ENCODE data around the gene SH3RF1. TPM values are rescaled to one million over a fixed set of nuclear protein-coding genes. Genes with fewer than 3 reads are reported as not detected.

The SH3RF1 gene
- total and polyA plus RNA-seq, 10 of the 15 experiments (the other 5 are each of a cell fraction or from before 2014, with no cell fraction given): 4.5 to 22.5 (median 10.4) TPM

DNA sequence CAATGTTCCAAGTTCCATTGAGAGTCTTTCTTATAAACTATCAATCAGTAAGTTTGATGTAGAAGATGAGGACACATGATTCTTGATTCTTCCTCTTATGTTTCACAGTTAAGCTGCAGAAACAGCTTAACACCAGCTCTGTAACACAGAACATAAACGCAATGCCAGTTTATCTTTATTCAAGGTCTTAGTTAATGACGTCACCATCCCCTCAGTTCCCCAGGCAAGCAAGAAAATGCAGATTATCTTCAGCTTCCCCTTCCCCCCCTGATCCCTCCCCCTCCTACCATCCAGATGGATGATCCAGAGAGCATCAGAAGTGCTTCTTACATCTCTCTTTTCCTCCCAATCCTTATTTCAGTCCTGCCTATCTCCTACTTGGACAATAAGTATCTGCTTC is 4.4 kb upstream of the SH3RF1 start:
- Histone ChIP-seq H3K27me3 (replicated peaks in 1 of 2; ENCODE audit: control insufficient read depth in 2 of 2, insufficient read depth in 2 of 2, low read length in 1 of 2) (no peaks in the 10 kb centered on the region), H3K36me3 (ENCODE audit: control insufficient read depth in 2 of 2, insufficient read depth in 2 of 2, low read length in 1 of 2) (no peaks in the 10 kb centered on the region), H3K4me3 (no peak overlapping the region), H3K27ac (ENCODE audit: control insufficient read depth, insufficient read depth) (no peak overlapping the region), H3K4me2 (ENCODE audit: control insufficient read depth, insufficient read depth) (no peak overlapping the region), H2AFZ (ENCODE audit: control insufficient read depth, low read depth, low read length) (no peak overlapping the region), H3K9ac (ENCODE audit: control insufficient read depth, insufficient read depth, low read length) (no peak overlapping the region), H3K79me2 (ENCODE audit: control insufficient read depth, insufficient read depth, low read length) (peaks cover 5% of the 10 kb centered on the region), H3K4me1 (ENCODE audit: control insufficient read depth, insufficient read depth, low read length) (peaks cover 14% of the 10 kb centered on the region), H4K20me1 (ENCODE audit: control insufficient read depth, insufficient read depth) (no peaks in the 10 kb centered on the region), H3K9me3 (replicated peaks; ENCODE audit: control insufficient read depth, insufficient read depth, low read length) (no peaks in the 10 kb centered on the region)
- no peak for DNase-seq (ENCODE audit: low read depth, low spot score)
- ChIA-PET POLR2A (no interaction called here), SMC1A (ENCODE audit: uncharacterized antibody, unreplicated experiment) (interaction anchor here (1.0 kb wide), 1 partner anchor 15 kb away, joined by 3 read pairs; no protein-coding TSS in a partner anchor), CTCF (interaction anchor here (1.0 to 1.6 kb wide), 2 partner anchors 18 to 333 kb away, joined by 3 read pairs; no protein-coding TSS in a partner anchor), RAD21 (ENCODE audit: unreplicated experiment) (no interaction called here)
- in situ Hi-C loops (cut with MboI) (no loop called here), intact Hi-C loops (cut with micrococcal nuclease; ENCODE audit: unreplicated experiment) (loop anchor here (10.0 kb wide), 1 partner anchor 350 kb away; no protein-coding TSS in a partner anchor)
- no peak for ATAC-seq
- BruUV-seq (replicated peaks): no TSS peak
- WGBS (ENCODE audit: insufficient coverage, insufficient replicate concordance, low lambda C conversion rate, missing lambda C conversion rate): 77% methylated on average over 2 of the region's 2 CpGs
- no peak for TF ChIP-seq MTA2 (IDR thresholded peaks at IDR 0.05; ENCODE audit: low read depth)
- TF ChIP-seq ATF7 (IDR thresholded peaks at IDR 0.05; ENCODE audit: low read depth): no peak
- TF ChIP-seq CBFB (IDR thresholded peaks at IDR 0.05; ENCODE audit: low read depth): no peak
- no peak for TF ChIP-seq TCF3 (IDR thresholded peaks at IDR 0.05; ENCODE audit: borderline replicate concordance, insufficient read depth, low read depth, low read length)
- TF ChIP-seq STAT1 (conservative IDR thresholded peaks at IDR 0.05): no peak
- TF ChIP-seq, protein P1, sequence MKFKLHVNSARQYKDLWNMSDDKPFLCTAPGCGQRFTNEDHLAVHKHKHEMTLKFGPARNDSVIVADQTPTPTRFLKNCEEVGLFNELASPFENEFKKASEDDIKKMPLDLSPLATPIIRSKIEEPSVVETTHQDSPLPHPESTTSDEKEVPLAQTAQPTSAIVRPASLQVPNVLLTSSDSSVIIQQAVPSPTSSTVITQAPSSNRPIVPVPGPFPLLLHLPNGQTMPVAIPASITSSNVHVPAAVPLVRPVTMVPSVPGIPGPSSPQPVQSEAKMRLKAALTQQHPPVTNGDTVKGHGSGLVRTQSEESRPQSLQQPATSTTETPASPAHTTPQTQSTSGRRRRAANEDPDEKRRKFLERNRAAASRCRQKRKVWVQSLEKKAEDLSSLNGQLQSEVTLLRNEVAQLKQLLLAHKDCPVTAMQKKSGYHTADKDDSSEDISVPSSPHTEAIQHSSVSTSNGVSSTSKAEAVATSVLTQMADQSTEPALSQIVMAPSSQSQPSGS (IDR thresholded peaks at IDR 0.05; ENCODE audit: low read length): no peak
- no peak for TF ChIP-seq PAX5 (IDR thresholded peaks at IDR 0.05; ENCODE audit: borderline replicate concordance, low read depth, low read length)
- TF ChIP-seq MEF2A (IDR thresholded peaks at IDR 0.05; ENCODE audit: insufficient read depth, low read depth, low read length): no peak
- no peak for FAIRE-seq

All from GM12878 (cell line).